Fibroblast of mammary gland (primary cell): ENCODE results near the gene LDLRAD3.
"Not testable (repeated sequence)": the region's sequence is repeated elsewhere in the genome, so short reads cannot be mapped to it uniquely, and the experiment has no call there.

ENCODE experiments used
- DNase-seq: peaks from one replicate; pipeline ENCODE4 v3.0.0-alpha.2; 2010; ENCODE audit warnings: low read depth
- H3K4me3 ChIP-seq: 2 replicates; pipeline ENCODE4 v1.5.1; 2011; ENCODE audit warnings: low read depth, mild to moderate bottlenecking, low read length, moderate library complexity; ENCODE audit not compliant: control insufficient read depth
- CTCF ChIP-seq: conservative IDR thresholded peaks from 2 replicates; pipeline ENCODE4 v1.5.1; 2011; ENCODE audit warnings: low read depth, low read length, inconsistent platforms; ENCODE audit not compliant: control insufficient read depth, insufficient read depth

The LDLRAD3 gene

DNA sequence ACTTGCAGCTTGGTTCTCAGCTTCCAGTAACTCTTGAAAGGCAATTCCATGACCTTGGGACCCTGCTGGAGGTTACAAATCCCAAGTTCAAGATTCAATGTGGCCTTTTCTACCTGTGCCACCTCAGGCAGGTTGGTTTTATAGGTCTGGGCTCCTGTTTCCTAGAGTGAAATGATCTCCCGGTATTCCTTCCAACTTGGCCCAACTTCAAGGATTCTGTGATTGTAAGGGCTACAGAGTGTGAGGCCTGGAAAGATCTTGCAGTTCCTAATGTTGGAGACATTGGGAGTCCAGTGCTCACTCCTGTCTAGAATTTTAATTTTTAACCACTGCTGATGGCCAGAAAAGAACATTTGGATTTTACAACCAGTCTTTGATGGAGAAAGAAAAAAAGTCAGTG lies 91.6 kb downstream of the LDLRAD3 start:
- TF ChIP-seq CTCF, result no peak
- no peak overlapping the region for H3K4me3 ChIP-seq
- DNase-seq, result no peak

DNA sequence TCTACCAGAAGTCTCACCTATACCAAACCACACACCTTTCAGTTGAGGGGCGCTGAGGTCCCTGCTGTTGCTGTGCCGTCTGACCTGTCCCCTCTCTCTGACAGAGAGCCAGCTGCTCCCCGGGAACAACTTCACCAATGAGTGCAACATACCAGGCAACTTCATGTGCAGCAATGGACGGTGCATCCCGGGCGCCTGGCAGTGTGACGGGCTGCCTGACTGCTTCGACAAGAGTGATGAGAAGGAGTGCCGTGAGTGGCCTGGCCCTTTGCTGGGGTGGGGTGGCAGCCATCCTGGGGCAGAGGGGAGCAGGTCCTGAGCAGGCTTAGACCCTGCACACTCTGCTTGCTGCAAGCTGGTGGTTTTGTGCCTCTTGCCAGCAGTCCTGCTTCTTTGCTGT lies 92.1 kb downstream of the LDLRAD3 start:
- no peak for TF ChIP-seq CTCF
- H3K4me3 ChIP-seq, result no peak overlapping the region

GRCh38 chr11:36037031-36037430 lies 93.2 kb downstream of the LDLRAD3 start:
- TF ChIP-seq CTCF, result no peak
- peak; percentile 58 for DNase-seq
- no peak overlapping the region for H3K4me3 ChIP-seq

More for the DNA sequence above, 92.1 kb downstream of the LDLRAD3 start:
- no peak for DNase-seq

- H3K4me3 ChIP-seq, result no peak overlapping the region
- DNase-seq, result no peak
- TF ChIP-seq CTCF, result no peak
These were observed 94.7 kb downstream of the LDLRAD3 start for GRCh38 chr11:36038541-36038940.

- no peak for TF ChIP-seq CTCF
- no peak for DNase-seq
- H3K4me3 ChIP-seq, result no peak overlapping the region
These were observed 95.6 kb downstream of the LDLRAD3 start for GRCh38 chr11:36039471-36039870.

DNA sequence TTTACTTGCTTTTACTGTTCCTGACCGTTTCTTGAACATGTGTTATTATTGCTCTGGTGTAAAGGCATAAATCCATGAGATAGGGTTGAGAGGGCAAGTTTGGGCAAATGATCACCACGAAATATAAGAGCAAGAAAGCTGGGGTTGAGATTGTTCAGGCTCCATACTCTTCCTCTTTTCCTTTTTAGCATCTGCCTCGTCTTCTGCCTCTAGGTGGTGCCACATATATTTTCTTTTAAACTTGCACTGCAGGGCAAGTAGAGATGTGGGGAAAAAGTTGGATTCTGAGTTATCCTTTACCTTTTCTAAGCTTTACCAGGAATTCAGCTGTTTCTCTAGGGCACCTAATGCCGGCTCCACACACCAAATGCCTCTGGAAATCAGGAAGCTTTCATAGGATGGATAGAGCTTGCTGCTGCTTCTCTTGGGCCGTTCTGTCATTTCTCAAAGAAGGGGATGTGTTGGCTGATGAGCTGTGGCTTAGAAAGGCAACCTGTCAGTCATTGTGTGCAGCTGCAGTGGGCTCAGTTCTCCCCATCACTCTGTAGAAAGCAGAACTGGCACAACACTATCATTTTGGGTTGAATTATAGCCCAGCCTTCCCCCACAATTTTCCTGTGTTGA lies 98.2 kb downstream of the LDLRAD3 start:
- peak; percentile 25 for DNase-seq
- no peak overlapping the region for H3K4me3 ChIP-seq
- TF ChIP-seq CTCF, result peak; percentile 63

DNA sequence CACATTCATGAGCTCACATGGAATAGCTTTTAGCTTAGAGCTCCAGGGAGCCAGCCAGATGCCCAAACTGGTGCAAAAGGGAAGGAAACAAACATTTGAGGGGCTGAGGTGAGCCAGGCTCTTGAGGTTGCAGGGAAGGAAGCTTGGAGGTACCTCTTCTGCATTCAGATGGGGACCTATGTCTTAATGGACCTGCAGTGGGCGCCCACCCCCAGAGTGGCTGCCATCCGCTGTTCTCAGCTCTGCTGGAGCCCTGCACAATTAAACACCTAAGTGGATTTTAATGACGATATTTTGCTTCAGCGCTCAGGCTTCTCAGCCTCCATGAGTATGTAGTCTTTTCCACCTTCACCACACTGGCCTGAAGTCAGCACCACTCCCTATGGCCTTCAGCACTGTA lies 100.8 kb downstream of the LDLRAD3 start:
- TF ChIP-seq CTCF, result no peak
- H3K4me3 ChIP-seq, result no peak overlapping the region
- no peak for DNase-seq

- not testable (repeated sequence) for H3K4me3 ChIP-seq, DNase-seq
These were observed 102.1 kb downstream of the LDLRAD3 start for GRCh38 chr11:36045945-36046344.
